Stimulated activated CD4-positive, alpha-beta T cell treated with anti-CD3 and anti-CD28 coated beads, TNF-alpha, amount 100 ng/mL, for 1 hour (primary cell): ENCODE data around the gene DDAH2.

Source experiments
- DNase-seq, 3 donors: peaks; one replicate each; pipeline ENCODE4 v3.0.0-alpha.2; 2020; ENCODE audit warnings: low read depth in 3 of 3, low spot score in 1 of 3

DDAH2 gene

GRCh38 chr6:31728767-31729514 lies at the start of gene DDAH2:
DDAH2 (minus strand) TSS chr6:31729299; CDS start chr6:31729161, 138 bp downstream.
- DNase-seq: no peak

DNA sequence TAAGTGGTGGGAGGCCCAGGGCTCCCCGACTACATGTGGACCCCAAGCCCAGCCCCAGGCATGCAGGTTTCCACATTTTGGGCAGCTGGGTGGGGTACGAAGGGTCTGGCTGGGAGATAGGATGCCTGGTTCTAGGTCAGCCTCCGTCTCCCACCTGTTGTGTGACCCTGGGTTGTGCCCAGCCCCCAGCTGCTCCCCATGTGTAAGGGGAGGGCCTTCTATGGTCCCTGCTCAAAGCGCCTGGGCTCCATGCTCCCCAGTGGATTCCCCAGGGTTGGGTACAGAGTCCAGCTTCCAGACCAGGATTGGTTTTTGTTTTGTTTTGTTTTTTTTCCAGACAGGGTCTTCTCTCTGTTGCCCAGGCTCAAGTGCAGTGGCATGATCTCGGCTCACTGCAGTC lies 49.1 kb upstream of the DDAH2 start:
- no peak for DNase-seq

DNA sequence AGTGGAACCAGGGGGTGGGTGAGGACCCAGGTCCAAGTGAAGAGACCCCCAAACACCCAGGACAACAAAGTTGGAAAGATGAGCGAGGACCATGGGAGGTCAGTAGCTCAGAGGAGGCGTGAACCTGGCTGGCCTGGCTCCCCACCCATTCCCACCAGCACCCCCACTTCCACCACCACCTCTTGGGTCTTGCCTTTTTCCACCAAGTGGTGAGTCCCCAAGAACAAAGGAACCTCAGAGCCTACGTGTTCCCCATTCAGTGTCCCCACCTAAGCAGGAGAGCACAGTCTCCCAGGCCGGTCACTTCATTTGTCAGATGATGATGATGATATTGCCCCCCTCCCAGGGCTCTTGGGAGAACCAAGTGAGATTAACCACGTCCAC lies 48.6 kb upstream of the DDAH2 start:
- no peak for DNase-seq

DNA sequence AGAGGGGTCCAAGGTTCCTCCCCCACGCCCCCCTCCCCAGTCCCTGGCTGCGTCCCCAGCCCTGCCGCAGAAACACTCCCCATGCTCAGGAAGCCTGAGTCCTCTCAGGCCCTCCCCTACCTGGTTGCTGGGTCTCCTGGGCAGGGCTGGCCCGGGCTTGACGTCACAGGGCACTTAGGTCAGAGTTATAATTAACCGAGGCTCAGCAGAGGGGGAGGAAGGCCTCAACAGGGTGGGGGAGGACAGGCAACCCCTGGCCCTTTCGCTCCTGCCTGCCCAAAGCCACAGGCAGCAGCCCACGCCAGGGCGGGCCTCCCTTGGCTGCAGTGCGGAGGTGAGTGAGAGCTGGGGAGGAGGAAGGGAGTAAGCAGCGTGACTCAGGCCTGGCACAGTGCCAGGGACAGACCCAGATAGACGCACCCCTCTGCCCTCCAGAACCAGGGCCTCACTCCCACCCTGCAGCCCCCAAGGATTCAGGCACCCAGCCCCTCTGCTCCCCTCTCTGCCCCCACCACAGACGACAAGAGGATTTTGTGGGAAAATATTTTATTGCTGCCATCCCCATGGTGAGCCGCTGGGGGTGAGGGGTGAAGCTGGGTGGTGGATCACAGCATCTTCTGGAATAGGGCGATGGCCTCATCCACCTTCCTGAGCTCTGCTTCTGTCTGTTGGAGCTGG lies 48.0 kb upstream of the DDAH2 start, which contains the start of gene VWA7:
VWA7 (minus strand) TSS at position 340 of the 678 bp plus-strand sequence. CDS start 549 bp downstream, outside the sequence.
- peak; percentile 21 to 70 (median 45) for DNase-seq

GRCh38 chr6:31776485-31776988 lies 47.4 kb upstream of the DDAH2 start:
- DNase-seq: no peak

- DNase-seq: no peak
These were observed 46.8 kb upstream of the DDAH2 start for GRCh38 chr6:31775633-31776484.

DNA sequence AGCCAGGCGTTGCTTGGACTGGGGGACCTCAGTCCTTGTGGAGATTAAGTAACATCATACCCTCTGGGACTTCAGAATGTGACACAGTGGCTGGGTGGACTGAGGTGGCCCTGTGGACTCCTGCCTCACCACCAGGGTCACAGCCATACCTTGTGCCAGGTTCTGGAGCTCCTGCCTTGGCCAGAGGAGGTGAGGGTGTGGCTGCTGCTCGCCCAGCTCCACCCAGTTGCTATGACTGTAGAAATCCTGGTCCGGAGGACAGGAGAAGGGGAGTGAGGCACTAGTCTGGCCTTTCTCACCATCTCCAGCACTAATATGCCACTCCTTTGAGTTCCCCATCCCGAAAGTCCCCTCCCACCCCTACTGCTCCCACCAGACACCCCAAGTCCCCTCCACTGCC lies 46.1 kb upstream of the DDAH2 start:
- DNase-seq: no peak

GRCh38 chr6:31771992-31772358 lies 42.9 kb upstream of the DDAH2 start:
- no peak for DNase-seq

DNA sequence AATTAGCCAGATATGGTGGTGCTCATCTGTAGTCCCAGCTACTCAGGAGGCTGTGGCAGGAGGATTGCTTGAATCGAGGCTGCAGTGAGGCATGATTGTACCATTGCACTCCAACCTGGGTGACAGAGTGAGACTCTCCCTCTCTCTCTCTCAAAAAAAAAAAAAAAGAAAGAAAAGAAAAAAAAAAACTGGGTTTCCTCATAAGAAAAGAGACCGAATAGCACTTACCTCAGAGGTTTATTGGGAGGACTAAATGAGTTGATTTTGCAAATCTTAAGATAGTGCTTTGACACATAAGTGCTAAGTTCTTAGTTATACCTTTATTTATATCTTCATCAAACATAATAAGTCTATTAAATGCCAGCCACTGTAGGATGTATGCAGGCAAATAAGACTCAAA lies 41.8 kb upstream of the DDAH2 start:
- no peak for DNase-seq

- DNase-seq: peak; percentile 57 to 68 (median 65)
These were observed 40.7 kb upstream of the DDAH2 start for GRCh38 chr6:31769684-31770371.

GRCh38 chr6:31768363-31769257 lies 39.5 kb upstream of the DDAH2 start:
- no peak for DNase-seq

DNA sequence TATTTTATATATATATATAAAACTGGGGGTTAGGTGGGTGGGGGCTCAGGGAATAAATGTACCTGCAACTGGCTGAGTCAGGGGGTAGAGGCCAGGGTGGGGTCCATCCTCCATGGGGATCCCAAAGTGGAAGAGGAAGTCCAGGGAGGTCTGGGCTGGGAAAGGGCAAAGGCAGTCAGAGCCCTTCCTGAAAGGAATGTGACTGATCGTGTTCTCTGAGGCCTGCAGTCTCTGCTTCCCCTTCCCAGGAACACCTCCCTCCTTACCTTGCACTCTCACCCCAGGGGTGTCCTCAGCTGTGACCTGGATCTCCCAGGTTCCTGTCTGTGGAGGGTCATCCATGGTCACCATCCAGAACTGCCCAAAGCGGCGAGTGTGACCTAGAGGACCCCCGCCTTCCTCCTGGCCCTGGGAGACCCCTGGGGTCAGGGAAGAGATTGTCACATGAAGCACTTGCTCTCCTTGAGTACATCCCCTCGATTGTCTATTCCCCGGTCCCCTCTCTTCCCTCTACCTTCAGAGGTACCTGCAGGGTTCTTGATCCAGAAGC lies 38.1 kb upstream of the DDAH2 start:
- DNase-seq: no peak

- DNase-seq: no peak
These were observed 37.1 kb upstream of the DDAH2 start for GRCh38 chr6:31765910-31766794.

DNA sequence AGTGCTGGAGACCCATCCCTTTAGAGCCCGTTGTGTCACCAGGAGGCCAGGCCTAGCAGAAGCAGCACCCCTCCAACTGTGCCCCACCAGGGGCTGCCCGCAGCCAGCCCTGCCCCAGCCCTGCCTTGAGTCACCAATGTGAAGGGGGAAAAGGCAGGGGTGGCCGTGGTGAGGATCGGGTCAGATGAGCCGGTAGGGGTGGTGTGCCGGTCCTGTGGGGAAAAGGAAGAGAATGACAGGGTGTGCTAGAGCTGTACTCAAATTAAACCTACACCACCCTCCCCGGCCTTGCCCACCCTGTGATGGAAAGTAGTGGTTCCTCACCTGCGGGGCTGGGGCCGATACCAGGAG lies 36.4 kb upstream of the DDAH2 start:
- DNase-seq: no peak

GRCh38 chr6:31764198-31764597 lies 35.1 kb upstream of the DDAH2 start:
- DNase-seq: no peak

DNA sequence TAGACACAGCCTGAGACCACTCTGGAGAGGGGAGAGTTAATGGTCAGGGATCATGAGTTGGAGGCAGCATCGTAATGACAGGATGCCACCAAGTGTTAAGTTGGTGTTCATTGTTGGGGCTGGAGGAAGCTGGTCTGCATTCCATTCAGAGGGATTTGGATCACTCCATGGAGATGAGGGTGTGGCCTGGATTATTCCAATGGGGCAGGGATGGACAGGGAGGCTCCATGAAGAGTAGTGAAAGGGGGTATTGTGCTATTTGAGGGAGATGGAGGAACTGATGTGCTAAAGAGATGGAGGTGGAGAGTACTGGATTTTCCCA lies 34.5 kb upstream of the DDAH2 start:
- DNase-seq: no peak

DNA sequence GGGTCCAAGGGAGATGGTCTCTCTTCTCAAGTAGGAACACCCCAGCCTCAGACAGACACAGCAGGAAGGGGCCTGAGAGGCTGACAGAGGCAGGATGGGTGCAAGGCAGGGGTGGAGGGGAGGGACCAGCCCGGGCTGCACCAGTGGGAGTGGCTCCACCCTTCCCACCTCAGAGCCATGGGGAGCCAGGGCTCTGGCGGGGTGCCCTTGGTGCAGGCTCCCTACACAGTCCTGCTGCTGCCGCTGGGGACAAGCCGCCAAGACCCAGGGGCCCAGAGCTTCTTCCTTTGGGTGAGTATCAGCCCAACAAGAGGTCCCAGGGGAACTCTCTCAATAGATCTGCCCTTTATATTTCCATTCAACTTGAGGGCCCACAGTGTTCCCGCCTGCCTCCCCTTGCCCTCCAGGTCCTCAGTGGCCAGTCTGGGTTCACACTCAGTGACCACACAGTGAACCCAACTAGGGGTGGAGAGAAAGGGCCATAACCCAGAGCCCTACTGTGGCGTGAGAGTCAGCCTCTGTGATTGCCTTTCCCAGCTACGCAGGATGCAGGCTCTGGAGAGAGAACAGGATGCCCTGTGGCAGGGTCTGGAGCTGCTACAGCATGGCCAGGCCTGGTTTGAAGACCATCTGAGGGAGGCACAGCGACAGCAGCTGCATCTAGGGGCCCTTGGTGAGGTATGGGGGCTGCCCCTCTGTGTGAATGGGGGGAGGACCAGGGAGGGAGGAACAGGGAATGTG lies 33.9 kb upstream of the DDAH2 start:
- DNase-seq: no peak

DNA sequence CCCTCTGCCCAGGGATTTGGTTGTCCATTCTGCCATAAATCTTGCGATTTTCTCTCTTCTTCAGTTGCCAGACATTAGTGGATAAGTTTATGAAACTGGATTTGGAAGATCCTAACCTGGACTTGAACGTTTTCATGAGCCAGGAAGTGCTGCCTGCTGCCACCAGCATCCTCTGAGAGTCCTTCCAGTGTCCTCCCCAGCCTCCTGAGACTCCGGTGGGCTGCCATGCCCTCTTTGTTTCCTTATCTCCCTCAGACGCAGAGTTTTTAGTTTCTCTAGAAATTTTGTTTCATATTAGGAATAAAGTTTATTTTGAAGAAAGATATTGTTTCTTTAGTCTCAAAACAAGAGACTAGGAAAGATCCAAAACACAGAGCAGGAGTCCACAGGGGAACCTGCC lies 33.3 kb upstream of the DDAH2 start, which contains the start of gene SAPCD1:
SAPCD1 (plus strand) TSS at position 301 of the 400 bp plus-strand sequence. CDS start 399 bp downstream, outside the sequence.
- DNase-seq: no peak
